HFFc6 (cell line): Measurements from ENCODE around the gene NARF. TPM values are rescaled to one million over a fixed set of nuclear protein-coding genes. Genes with fewer than 3 reads are reported as not detected.
"Not testable (repeated sequence)": the region's sequence is repeated elsewhere in the genome, so short reads cannot be mapped to it uniquely, and the experiment has no call there.

ENCODE experiments used
- DNase-seq: peaks from one replicate; pipeline ENCODE4 v3.0.0-alpha.2; 2018
- H3K27ac Mint-ChIP-seq: 2 replicates; pipeline ENCODE4 v1.8.0; 2020; ENCODE audit warnings: mild to moderate bottlenecking, mixed read lengths
- H3K27me3 Mint-ChIP-seq: 2 replicates; pipeline ENCODE4 v1.8.0; 2021; ENCODE audit warnings: mild to moderate bottlenecking, moderate library complexity, mixed read lengths; ENCODE audit not compliant: insufficient read depth
- H3K36me3 Mint-ChIP-seq: 2 replicates; pipeline ENCODE4 v1.8.0; 2021; ENCODE audit warnings: low read depth, mixed read lengths
- H3K4me1 Mint-ChIP-seq: 2 replicates; pipeline ENCODE4 v1.8.0; 2020; ENCODE audit warnings: low read depth, mixed read lengths
- H3K4me3 Mint-ChIP-seq: 2 replicates; pipeline ENCODE4 v1.8.0; 2020; ENCODE audit warnings: mild to moderate bottlenecking, moderate library complexity, mixed read lengths
- H3K9me3 Mint-ChIP-seq: 2 replicates; pipeline ENCODE4 v1.8.0; 2020; ENCODE audit warnings: mild to moderate bottlenecking, mixed read lengths
- CTCF ChIP-seq: fragments of 200-600 bp; sonication (generic); IDR thresholded peaks from 2 replicates; pipeline ENCODE4 v1.5.0; 2021; ENCODE audit warnings: antibody characterized with exemption, mild to moderate bottlenecking
- total RNA-seq, 6 experiments: library from RNA; stranded (reverse); fragmentation: NEBNext Ultra II Directional; extraction: Animal tissue kit (Norgen Biotek cat#: 25700); gene quantifications; 2 replicates in 1 of 6; 3 replicates in 5 of 6; pipeline ENCODE4 v1.2.3, GENCODE V29; 2021

Gene NARF
- total RNA-seq, 6 experiments from 2014 or later = 25.2 to 38.1 (median 28.8) TPM

- Mint-ChIP-seq H3K4me3 (no peak overlapping the region), H3K4me1 (peaks cover 62% of the 10 kb centered on the region), H3K27ac (no peak overlapping the region; the same call in 1 of the 2 replicates), H3K9me3 (no peaks in the 10 kb centered on the region), H3K36me3 (no peaks in the 10 kb centered on the region), H3K27me3 (peaks cover 1% of the 10 kb centered on the region; the same call in 1 of the 2 replicates)
- no peak for TF ChIP-seq CTCF
- DNase-seq = no peak
Observed at GRCh38 chr17:82534401-82534812, 75.9 kb downstream of the NARF start.

GRCh38 chr17:82536512-82537201 lies 78.1 kb downstream of the NARF start:
- peak overlapping the region; percentile 95 for H3K27ac Mint-ChIP-seq
- no peaks in the 10 kb centered on the region; the same call in none of the 2 replicates for H3K27me3 Mint-ChIP-seq
- TF ChIP-seq CTCF = no peak
- no peaks in the 10 kb centered on the region for H3K36me3 Mint-ChIP-seq
- H3K9me3 Mint-ChIP-seq = no peaks in the 10 kb centered on the region
- peaks cover 43% of the 10 kb centered on the region for H3K4me1 Mint-ChIP-seq
- H3K4me3 Mint-ChIP-seq = peak overlapping the region; percentile 74
- DNase-seq = no peak

- H3K4me1 Mint-ChIP-seq = peaks cover 42% of the 10 kb centered on the region
- not testable (repeated sequence) for H3K9me3 Mint-ChIP-seq, H3K27me3 Mint-ChIP-seq, DNase-seq, H3K36me3 Mint-ChIP-seq
- H3K4me3 Mint-ChIP-seq = peak overlapping the region; percentile 74
- H3K27ac Mint-ChIP-seq = peak overlapping the region; percentile 95
Observed at GRCh38 chr17:82537228-82537627, 78.7 kb downstream of the NARF start.

- not testable (repeated sequence) for DNase-seq, H3K36me3 Mint-ChIP-seq, H3K9me3 Mint-ChIP-seq, H3K4me3 Mint-ChIP-seq, H3K27me3 Mint-ChIP-seq
- peak overlapping the region; percentile 16 for H3K27ac Mint-ChIP-seq
- H3K4me1 Mint-ChIP-seq = peaks cover 47% of the 10 kb centered on the region
Observed at GRCh38 chr17:82539076-82539475, 80.5 kb downstream of the NARF start.

Other genes with a start within 250 kb of the NARF start
- 10 to 100 TPM; 12.8 to 15.6 (median 13.6) TPM for gene CCDC57, start 245.9 kb upstream of the NARF start, total RNA-seq
- gene SLC16A3, start 229.7 kb upstream of the NARF start, total RNA-seq = 100 to 1,000 TPM; 475 to 624 (median 523) TPM
- 100 to 1,000 TPM; 116 to 128 (median 118) TPM for gene CSNK1D, start 185.0 kb upstream of the NARF start, total RNA-seq
- gene CD7, start 141.1 kb upstream of the NARF start, total RNA-seq = under 1 TPM in 1 of 6 experiments, not detected in 5; 0.20 TPM
- 1 to 10 TPM; 1.7 to 3.9 (median 2.8) TPM for gene SECTM1, start 125.0 kb upstream of the NARF start, total RNA-seq
- under 1 TPM in 2 of 6 experiments, not detected in 4; 0.10 to 0.14 TPM for gene TEX19, start 99.5 kb upstream of the NARF start, total RNA-seq
- not detected for gene UTS2R, start 87.0 kb upstream of the NARF start, total RNA-seq
- gene HEXD, start 40.4 kb upstream of the NARF start, total RNA-seq = 1 to 10 TPM; 4.3 to 6.8 (median 5.6) TPM
- gene OGFOD3, start 40.2 kb upstream of the NARF start, total RNA-seq = 10 to 100 TPM; 26.5 to 31.2 (median 27.9) TPM
- gene CYBC1, start 8.0 kb upstream of the NARF start, total RNA-seq = 10 to 100 TPM; 47.4 to 60.5 (median 48.7) TPM
- 10 to 100 TPM; 38.6 to 46.3 (median 41.1) TPM for gene FOXK2, start 61.0 kb downstream of the NARF start, total RNA-seq
- gene WDR45B, start 189.7 kb downstream of the NARF start, total RNA-seq = 10 to 100 TPM; 60.6 to 73.5 (median 66.3) TPM
- 10 to 100 TPM in 2 of 6 experiments, 1 to 10 TPM in 4; 8.0 to 14.8 (median 9.3) TPM for gene RAB40B, start 240.0 kb downstream of the NARF start, total RNA-seq